GM18861 (cell line): ENCODE measurements around the gene SCMH1.

Source experiments
- ATAC-seq: cut with Tn5 transposase; IDR thresholded peaks from one replicate; pipeline ENCODE4 v1.9.1; 2021; ENCODE audit not compliant: unreplicated experiment

Gene SCMH1

DNA sequence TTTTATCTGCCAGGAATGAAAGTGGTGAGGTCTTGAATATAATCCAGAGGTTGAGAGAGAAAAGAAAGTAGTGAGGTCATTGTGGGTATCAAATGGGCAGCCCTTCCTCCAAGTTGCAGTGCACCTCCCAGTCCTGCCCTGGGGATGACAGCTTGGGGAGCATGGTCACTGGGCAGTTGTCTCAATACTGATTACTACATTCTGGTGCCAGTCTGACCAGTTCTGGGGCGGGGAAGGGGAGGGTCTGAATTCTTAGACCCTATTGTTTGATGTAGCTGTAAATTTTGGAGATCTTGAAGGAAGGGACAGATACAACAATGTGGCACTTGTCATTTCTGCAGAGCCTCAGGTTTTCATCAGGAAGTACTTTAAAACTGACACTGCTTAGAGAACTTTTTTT lies 231.8 kb downstream of the SCMH1 start:
- ATAC-seq: no peak

DNA sequence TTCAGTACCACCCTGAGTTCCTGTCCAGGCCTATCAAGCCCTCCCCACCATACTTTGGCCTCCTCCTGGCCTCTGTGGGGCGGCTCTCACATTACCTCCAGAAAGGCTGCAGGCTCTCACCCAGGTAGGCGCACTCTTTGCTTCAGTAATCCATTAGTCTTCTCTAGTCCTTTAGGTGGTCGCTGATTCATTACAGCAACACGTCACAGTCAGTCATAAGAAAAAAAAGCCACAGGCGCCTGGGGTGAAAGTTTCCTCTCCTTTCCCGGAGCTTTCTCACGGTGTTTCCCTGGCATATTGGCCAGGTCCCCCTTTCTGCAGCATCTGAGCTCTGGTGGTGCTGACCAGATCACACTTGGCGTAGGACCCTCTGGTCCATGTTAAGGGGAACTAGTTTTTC lies 232.6 kb downstream of the SCMH1 start:
- ATAC-seq: no peak

GRCh38 chr1:41006942-41007865 lies 234.9 kb downstream of the SCMH1 start:
- no peak for ATAC-seq

DNA sequence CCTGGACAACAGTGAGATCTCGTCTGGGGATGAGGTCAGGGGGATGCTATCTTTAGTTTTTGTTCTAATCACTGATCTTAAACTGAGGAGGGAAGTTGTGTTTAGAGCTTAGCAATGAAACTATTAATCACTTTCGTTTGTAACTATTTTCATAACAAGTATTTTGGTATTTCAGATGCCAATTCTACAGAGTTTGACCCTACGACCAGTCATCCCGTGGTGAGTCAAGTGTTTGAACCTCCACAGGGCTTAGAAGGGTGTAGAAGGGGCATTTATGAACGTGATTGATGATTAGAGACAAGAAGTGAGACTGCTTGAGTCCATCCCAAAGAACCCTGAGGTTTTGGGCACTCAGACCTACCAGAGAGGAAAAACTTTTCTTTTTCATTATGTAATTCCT lies 236.2 kb downstream of the SCMH1 start:
- no peak for ATAC-seq

DNA sequence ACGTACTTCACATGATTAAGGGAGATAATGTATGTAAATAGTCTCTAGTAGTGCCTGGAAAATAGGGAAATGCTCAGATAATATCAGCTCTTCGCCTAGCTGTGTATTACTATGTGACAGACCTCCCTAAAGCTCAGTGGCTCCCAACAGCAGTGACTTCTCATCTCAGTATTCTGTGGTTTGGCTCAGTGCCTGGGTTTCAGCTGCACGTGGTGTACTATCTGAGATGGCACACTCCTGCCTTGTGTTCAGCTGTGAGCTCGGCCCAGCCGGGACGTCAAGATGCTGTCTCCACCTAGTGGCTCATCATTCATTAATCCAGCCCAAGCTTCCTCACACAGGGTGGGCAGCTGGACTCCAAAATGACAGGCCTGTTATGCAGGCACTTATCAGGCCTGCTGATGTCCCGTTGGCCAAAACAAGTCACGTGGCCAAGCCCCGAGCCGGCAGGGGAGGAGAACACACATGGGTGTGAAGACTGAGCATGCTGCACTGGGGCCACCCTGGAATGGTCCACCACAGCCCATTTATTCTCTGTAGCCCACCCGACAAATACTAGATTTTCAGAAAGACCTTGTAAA lies 238.4 kb downstream of the SCMH1 start:
- peak; percentile 95 for ATAC-seq

DNA sequence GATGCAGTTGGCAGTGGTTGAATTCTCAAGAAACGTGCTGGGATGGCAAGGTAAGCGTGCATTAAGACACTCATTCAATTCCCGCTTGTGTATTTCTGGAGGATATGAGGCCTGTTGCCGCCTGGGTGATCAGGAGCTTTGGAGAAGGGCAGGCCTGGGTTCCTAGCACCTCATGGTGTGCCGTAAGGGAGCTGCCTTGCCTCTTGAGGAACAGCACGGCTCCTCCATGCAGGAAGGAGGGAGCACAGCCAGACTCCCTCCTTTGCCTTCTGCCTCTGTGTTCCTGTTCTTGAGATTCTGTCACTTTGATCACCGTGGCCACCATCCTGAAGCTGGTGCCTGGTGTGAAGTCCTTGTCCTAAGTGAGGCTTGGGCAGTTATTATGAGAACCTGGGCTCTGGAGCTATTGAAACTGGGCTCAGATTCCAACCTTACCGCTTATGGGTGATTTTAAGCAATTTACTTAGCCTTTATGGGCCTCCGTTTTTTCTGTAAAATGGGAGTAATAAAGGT lies 238.9 kb downstream of the SCMH1 start:
- ATAC-seq: no peak

DNA sequence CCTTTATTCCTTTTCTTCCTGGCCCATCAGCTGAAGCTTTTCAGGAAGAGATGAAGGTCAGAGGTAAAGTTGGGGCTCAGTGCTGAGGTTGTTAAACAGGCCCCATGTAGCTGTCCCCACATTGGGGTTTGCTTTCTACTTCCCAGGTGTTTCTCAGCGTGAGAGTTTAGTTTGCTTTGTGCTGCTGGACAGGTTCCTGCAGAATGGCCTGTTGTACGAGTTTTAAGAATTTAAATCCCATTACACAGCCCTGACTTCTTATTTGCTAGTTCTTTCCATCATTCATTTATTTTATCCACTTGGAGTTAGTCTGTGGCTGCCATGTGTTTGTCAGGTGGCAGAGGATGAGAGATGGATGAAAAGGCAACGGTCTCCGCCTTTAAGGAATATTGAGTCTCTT lies 243.4 kb downstream of the SCMH1 start:
- ATAC-seq: no peak

GRCh38 chr1:40997096-40997495 lies 245.0 kb downstream of the SCMH1 start:
- ATAC-seq: no peak

DNA sequence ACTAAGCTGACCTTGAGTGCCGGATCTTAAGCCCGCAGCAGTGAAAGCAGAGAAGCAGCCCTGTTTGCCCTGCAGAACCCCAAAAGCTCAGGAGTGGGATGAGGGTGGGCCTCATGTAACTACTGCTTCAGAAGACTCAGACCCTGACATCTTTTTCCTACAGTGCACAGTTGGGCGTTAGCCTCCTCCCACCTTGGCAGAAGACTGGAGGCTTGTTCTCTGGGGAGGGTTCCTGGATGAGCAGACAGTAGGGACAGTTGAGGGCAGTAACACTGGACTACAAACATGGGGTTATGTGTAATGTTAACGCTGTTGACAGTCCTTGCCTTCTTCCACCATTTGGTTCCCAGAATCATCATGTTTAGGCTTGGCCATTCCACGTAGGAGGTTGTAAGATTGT lies 253.0 kb downstream of the SCMH1 start:
- ATAC-seq: no peak

GRCh38 chr1:40988280-40988679 lies 253.8 kb downstream of the SCMH1 start:
- no peak for ATAC-seq

DNA sequence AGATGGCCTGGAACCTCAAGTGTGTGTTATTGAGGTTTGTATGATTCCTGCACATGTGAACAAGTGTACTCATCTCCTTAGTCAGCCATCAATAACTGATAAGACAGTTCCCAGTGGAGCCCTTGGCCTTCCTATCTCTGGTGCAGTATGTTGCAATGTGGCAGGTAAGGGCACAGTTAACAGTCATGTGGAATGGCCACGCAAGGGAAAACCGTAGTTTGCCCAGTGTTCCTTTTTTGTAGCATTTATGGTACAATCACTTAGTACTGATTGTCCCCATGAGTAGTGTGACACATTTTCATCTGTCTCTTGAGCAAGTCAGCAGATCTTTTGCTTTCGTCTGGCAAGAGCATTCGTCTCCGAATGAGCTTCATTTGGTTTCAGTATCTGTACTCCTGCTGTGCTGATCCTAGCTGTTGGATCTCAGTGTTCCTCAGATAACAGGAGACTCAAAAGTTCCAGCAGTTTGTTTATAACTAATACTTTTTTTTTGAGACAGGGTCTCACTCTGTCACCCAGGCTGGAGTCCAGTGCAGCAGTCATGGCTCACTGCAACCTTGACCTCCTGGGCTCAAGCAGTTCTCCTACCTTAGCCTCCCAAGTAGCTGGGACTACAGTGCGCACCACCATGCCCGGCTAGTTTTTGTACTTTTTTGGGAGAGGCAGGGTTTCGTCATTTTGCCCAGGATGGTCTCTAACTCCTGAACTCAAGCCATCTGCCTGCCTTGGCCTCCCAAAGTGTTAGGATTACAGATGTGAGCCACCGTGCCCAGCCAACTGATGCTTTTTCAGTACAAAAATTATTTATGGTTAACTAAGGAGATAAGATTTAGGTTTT lies 254.4 kb downstream of the SCMH1 start:
- ATAC-seq: no peak

DNA sequence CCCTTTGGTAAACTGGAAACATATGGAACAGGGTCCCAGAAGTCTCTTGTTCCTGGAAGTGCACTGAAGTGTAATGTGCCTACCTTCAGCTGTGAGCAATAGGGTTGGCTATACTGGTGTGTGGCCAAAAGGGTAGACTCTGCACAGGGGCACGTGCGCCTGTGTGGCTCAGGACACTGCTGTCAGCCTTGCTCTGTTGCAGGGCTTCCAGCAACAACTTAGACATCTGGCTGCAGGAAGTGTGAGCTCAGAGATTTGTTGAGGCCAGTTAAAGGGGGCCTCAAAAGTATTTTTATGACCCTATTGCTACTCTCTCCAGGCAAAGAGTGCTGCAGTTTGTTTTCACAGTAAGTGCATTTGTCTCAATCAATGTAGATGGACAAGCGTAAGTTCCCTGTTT lies 255.2 kb downstream of the SCMH1 start:
- no peak for ATAC-seq

GRCh38 chr1:40986328-40986783 lies 255.8 kb downstream of the SCMH1 start:
- no peak for ATAC-seq

DNA sequence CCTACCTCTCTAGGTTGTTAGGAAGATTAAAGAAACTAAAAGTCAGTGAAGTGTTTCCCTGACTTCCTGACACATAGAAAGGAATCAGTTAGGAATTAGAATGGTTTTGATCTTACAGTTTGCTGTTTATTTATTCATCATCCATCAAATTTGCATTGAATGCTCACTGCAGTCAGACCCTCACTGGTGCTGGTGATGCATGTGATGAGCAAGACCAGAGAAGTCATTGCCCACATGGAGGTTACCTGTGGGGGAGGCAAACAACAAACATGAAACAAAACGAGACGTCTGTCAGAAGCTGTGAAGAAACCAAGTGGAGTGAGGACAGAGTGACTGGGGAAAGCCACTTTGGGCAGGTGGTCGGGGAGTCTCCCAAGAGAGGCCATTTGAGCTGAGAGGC lies 256.2 kb downstream of the SCMH1 start:
- no peak for ATAC-seq

DNA sequence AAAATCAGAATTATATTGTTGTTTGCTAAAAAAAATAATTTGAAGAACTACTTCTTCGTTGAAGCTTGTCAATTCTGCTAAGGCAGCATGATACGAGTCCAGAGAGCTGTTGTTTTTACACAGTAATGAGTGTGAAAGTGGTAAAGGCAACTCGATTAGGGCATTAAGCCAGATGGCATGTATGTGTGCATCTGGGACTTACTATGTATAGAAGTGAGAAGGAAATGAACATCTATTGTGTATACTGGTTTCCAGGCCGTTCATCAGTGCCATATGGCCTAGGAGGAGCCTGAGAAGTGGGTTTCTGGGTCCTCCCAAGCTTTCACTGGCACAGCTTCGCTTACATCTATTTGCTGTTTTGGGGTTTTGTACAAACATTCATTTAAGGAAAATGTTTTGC lies 256.9 kb downstream of the SCMH1 start:
- ATAC-seq: no peak

DNA sequence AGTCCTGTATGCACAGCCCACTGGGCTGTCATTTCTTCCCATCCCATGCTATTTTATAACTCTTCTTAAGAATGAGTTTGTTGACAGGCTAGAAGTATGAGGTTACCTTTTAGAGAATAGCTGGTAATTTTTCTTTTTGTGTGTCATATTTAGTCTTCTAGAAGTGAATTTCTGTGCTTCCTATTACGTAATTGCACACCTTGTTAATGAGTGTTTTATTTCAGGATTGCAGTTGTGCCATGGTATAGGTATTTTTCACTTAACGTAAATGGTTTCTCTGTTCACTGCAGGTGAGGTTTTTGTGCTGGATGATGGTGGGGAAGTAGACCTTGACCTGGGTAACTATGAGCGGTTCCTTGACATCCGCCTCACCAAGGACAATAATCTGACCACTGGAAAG lies 257.6 kb downstream of the SCMH1 start:
- ATAC-seq: no peak

DNA sequence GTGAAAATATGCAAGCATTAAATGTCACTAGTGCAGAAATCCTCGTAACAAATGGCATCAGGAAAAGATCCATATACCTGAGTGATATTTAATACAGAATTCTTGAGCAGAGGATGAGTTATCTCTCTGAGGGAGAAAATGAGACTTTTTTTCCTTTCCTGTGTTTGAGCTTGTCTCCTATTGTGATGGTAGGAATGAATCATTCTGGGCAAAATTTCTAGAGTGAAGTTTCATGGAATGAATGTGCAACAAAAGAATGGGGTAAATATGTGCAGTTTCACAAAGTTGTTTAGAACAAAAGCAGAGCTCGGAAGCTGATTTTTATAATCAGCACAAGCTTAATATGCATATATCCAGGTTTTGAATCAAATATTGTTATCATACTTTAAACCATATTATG lies 258.0 kb downstream of the SCMH1 start:
- ATAC-seq: no peak

DNA sequence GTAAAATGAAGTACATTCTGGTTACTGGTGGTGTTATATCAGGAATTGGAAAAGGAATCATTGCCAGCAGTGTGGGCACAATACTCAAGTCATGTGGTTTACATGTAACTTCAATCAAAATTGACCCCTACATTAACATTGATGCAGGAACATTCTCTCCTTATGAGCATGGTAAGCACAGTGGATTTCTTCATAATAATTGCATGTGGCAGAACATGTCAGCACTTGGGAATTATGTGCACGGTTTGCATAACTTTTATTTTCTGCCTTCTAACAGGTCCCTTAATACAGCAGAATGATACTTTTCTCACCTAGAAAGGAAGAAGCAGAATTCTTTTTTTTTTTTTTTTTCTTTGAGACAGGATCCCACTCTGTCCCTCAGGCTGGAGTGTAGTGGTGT lies 258.8 kb downstream of the SCMH1 start:
- ATAC-seq: no peak

- ATAC-seq: no peak
Observed at GRCh38 chr1:40982721-40983120, 259.4 kb downstream of the SCMH1 start.

DNA sequence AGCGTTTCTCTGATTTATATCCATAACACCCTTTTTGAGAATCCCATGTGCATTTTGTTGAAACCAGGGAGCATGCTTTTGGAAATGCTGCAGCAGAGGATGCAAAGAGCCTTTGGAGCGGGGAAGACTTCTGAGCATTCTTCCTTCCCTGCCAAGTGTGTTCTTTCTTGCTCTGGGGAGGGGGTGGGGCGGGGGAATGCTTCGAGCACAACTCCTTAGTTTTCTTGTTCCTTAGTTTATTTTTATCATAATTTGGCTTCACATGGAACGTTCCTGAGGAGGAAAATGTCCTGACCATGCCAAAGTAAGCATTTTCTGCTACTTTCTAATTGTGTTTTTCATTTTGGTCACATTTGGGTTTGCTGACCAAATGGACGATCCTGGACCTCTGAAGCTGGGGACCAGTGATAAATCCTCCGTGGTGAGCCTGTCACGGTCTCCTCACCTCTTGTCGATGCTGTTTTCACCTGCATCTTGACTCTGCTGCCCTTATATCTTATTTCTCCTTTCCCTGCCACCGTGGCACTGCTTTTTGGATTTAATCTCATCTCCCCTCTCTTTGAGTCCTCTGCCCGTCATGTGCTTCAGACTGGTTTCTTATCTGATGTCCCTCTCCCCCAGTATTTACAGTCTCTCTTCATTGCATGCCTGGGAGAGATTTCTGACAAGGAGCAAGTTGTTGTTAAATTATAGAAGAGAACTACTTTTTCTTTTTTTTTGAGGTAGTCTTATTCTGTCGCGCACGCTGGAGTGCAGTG lies 260.2 kb downstream of the SCMH1 start:
- no peak for ATAC-seq
